EH (cell line): Measurements from ENCODE around the gene PAXX.

ENCODE experiments used
- DNase-seq: peaks from one replicate; pipeline ENCODE4 v3.0.0-alpha.2; 2015; ENCODE audit warnings: low read depth

PAXX gene, protein sequence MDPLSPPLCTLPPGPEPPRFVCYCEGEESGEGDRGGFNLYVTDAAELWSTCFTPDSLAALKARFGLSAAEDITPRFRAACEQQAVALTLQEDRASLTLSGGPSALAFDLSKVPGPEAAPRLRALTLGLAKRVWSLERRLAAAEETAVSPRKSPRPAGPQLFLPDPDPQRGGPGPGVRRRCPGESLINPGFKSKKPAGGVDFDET

DNA sequence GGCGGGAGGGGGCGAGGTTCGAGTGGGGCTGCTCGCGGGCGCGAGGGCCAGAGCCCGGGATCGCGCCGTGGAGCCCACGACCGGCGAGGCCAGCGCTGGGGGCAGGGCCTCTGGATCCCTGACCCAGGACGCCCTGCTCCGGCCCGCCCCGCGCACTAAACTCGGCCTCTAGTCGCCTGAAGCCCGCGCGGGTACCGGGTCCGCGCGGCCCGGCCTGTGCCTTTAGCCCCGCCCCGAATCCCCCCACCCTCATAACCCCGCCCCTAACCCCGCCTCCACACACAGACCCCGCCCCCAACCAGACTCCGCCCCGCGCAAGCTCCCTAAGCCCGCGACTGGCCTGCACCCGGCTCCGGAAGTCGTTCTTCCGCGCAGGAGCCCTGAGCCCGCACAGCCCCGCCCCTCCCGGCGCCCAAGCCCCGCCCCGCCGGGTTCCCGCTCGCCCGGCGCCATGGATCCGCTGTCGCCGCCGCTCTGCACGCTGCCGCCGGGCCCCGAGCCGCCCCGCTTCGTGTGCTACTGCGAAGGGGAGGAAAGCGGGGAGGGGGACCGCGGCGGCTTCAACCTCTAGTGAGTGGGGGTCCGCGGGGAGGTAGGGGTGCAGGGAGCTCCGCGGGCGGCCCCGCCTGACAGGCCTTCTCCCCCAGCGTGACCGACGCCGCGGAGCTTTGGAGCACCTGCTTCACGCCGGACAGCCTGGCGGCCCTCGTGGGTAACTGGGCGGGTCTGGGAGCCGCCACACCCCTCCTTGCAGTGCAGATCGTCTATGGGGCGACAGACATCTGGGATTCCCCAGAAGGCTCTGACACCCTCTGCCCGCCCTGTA, at the start of gene PAXX:
PAXX (plus strand) TSS at position 430 of the 826 bp plus-strand sequence; CDS start at position 452, 22 bp downstream.
- DNase-seq: peak; percentile 90

DNA sequence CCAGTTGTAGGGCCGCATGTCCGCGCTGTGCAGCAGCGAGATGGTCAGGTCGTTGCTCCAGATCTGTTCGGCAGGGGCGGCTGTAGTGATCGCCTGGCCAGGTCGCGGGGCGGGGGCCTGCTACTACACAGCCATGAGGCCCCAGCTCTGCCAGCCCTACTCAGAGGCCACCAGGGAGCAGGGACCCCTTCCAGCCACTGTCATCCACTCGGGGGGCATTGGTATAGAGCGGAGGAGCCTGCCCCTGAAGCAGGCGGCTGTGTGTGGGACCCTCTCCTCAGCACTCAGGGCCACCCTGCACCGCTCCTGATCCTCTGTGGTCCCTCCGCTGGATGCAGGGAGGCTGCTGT, 49.4 kb upstream of the PAXX start:
- no peak for DNase-seq

DNA sequence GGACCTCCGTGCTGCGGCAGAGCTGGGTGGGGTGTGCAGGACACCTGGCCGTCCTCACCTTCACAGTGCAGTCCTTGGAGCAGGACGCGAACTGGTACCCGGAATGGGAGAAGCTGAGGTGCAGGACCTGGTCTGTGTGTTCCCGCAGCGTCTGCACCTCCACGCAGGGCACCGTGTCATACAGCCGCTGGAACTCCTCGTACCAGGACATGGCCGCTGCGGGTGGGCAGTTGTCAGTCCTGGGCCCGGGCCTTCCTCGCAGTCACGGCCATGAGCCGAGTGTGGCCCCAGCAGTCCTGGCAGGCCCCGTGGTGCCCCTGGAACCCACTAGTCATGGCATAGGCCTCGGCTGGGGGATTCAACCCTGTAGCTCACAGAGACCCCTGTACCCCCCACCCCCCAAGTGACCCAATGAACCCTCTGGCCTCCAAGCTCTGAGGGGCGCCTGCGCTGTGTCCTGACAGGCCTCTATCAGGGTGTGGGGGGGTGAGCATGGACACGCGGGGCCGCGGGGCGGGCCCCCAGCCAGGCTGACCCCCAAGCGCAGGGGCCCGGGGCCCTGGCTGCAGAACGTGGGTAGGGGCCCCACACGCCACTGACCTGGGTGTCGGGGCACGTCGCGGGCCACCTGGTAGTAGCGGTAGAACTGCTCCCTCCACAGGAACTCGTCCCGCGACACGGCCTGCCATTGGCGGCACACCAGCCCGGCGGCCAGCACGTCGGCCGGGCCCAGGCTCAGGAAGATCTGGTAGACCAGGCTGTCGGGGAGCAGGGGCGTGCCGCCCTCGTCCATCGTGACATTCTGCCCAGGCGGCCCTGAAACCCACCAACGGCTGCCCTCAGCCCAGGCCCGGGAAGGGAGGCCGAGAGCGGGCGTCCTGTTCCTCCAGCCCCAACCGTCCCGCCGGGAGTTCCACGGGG, 48.7 kb upstream of the PAXX start:
- no peak for DNase-seq

DNA sequence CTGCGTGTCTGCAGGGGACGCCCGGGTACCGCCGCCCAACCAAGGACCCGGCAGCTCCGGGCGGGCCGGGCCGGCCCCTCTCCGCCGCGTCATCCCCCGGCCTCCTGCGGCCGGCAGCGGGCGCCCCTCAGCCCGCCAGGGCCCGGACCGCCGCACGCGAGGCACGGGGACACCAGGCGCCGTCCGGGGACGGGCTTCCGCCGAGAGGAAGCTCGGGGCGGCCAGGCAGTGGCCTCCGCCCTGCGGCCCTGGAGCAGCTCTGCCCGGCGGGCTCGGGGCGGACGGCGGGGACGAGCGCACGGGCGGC, 48.1 kb upstream of the PAXX start:
- DNase-seq: peak; percentile 69

DNA sequence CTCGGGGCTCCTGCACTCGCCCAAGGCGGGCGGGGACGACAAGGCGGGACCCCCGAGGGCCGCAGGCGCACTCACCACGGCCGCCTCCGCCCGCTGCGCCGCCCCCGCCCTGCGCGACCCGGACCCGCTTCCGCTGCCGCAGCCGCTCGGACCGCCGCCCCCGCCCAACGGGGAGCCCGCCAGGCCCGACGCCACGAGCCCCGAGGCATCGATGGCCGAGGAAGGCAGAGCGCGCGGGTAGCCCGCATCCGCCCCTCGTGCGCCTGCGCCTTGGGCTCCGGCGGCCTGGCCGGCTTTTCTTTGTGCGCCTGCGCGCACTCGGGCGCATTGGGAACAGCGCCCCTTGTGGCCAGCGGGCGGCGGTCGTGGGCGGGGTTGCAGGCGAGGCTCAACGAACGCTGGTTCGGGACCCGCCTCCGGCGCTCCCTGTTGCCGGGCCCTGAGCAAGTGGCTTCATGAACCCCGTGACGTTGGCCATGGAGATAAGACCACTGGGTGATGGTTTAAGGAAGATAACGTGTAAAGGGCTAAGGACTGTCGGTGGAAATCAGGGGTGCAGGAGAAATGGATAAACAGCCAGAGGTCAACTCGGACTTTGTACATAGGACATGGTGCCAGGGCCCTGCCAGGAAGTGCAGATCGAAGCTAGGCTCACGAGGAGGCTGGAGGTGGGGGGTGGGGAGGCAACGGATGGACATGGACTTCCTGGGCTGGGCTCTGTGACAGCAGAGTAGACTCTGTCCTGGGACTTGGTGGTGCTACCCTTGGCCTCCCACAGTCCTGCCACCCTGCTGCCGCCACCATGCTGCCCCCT, 47.5 kb upstream of the PAXX start, which contains the start of the genes C8G and FBXW5:
C8G (plus strand) TSS at position 725 of the 814 bp plus-strand sequence; CDS start at position 803, 78 bp downstream.
FBXW5 (minus strand) TSS at position 220 of the 814 bp plus-strand sequence. CDS start 655 bp downstream, outside the sequence.
- peak; percentile 92 for DNase-seq

DNA sequence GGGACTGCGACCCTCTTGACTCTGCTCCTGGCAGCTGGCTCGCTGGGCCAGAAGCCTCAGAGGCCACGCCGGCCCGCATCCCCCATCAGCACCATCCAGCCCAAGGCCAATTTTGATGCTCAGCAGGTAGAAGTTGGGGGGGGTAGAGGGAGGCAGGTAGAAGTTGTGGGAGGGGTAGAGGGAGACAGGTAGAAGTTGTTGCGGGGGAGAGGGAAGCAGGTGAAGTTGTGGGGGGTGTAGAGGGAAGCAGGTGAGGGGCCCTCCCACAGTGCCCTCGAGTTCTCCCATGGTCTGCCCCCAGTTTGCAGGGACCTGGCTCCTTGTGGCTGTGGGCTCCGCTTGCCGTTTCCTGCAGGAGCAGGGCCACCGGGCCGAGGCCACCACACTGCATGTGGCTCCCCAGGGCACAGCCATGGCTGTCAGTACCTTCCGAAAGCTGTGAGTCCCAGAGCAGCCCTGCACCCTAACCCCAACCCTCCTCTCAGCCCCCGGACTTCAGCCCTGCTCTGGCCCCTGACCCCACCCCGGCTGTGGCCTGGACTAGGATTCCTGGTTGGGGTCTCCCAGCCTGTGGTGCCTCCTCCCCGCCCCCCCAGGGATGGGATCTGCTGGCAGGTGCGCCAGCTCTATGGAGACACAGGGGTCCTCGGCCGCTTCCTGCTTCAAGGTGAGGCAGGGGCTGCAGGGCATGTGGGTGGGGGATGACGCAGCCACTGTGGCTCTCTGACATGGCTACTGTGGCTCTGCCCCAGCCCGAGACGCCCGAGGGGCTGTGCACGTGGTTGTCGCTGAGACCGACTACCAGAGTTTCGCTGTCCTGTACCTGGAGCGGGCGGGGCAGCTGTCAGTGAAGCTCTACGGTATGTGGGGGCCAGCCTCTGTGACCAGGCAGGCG, 46.6 kb upstream of the PAXX start:
- no peak for DNase-seq

DNA sequence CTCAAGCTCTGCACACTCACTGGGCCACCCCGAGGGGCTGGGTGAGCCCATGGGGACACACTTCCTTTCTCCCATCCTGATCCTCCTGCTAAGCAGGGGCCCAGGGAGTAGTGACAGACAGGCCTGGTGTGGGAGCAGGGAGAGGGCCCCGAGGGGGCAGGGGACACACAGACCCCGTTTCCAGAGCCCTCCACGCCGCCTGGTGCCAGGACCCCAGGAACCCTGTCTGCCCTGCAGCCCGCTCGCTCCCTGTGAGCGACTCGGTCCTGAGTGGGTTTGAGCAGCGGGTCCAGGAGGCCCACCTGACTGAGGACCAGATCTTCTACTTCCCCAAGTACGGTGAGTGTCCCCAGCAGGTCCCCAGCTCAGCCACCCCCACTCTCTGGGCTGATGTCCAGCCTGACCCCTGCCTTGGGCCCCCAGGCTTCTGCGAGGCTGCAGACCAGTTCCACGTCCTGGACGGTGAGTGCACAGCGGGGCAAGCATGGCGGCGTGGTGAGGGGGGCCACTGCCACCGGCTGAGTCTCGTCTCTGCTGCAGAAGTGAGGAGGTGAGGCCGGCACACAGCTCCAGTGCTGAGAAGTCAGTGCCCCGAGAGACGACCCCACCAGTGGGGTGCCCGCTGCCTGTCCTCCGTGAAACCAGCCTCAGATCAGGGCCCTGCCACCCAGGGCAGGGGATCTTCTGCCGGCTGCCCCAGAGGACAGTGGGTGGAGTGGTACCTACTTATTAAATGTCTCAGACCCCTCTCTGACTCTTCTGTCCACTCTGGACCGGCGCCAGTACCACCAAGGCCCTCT, 45.8 kb upstream of the PAXX start:
- DNase-seq: no peak

DNA sequence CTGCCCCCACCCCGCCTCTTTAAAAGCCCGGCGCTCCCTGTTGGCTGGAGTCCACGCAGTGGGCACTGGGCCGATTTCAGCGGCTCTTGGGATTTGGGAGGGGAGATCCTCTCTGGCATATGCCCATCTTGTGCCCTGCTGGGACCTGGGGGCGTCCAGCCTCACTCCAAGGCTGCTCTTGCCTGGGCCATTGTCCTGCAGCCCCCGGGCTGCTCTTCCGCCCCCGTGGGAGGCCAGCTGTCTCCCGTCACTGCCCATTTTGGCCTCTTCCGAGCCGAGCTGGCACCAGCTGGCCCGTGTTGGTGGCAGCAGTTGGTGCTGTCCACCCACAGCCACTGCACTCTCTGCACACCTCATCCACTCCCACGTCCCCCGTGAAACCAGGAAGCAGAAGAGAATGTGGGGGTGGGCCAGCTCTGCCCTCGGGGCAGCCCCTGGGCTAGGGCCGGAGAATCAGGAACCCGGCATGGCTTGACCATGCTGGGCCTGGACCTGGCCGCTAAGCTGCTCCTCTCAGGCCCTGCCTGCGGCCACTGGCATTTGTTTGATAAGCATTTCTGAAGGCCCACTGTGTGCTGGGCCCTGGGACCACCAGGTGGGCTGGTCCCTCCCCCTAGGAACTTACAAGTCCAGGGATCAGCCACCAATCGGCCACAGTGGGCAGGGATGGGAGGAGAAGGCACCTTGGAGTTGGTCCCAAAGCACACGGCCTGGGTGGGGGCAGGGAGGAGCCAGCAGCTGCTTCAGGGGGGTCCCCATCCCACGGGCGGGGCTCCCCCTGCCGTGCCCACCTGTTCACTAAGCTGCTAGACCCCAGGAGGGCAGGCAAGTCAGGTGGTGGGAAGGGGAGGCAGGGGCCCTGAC, 45.0 kb upstream of the PAXX start:
- no peak for DNase-seq

DNA sequence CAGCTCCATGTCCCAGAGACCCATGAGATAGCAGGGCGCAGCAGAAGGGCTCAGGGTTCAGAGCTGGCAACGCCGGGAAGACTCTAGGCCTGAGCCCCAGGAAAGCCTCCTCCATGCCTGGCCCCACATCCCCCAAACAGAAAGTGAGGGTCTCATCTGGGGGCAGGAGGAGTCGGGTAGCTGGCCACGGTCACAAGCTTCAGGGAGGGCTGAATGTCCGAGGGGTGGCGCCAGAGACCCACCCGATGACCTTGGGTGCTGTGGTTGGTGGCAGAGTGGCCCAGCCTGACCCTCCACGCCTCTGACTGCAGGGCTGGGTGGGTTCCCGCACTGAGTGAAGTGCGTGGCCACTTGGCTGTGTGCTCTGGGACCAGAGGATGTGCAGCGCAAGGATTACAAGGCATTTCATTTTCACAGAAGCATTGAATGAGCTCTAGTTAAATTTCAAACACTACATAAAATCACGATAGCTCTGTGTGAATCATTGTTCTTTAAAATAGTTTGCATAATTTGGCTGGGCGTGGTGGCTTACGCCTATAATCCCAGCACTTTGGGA, 44.2 kb upstream of the PAXX start:
- DNase-seq: peak; percentile 51

DNA sequence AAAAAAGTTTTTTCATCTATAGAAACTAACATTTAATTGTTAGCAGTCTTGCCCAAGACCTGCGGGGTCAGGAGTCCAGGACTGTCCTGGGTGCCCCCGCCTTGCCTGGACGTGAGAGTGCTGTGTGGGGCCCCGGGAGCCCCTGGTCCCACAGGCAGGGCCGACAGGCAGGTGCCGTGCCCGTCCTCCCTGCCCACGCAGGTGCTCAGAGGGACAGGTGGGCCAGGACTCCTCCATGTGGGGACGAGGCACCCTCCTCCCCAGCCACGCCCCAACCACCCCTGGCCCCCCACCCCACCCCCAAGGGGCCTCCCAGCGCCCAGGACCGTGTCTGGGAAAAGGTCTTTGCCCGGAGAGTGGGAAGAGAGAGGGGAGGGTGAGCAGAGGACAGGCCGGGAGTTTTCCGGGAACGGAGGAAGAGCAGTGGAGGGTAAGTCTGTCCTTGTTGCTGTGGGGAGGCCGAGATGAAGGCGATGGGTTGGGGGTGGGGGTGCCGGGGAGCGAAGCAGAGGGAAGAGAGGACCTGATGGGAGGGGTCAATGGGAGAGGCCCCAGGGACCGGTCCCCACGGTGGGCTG, 42.9 kb upstream of the PAXX start:
- DNase-seq: no peak

DNA sequence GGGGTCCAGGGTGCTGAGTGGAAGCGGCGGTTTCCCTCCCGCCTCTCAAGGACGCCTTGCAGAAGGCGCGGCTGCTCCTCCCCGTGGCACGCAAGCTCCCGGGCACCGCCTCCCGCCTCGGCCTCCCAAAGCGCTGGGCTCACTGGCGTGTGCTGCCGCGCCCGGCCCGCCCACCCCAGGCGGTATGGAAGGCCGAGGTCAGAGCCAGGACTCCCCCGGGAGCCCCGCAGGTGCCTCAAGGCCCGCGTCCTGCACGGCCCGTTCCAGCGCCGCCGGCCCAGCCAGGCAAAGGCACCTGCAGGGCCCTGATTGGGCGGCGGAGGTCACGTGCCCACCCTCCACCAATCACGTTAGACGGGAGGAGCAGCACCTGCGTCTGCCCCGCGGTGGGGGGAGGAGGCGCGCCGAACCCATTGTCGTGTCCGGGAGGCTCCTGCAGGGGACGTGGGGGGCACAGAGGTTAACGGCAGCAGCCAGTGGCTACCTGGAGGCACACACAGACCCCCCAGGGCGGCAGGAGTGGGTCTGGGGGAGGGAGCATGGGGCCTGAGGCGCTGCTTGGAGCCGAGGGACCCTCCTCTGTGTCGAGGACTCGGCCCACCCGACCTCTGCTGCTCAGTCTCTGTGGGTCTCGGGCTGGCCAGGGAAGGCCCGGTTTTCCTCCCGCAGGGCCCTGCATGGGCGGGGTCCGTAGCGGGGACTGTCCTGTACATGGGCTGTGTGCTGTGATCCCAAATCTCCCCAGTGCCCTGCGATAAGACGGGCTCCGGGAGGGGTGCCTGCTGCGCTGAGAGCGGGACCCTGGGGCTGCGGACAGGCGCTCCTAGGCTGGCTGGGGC, 42.2 kb upstream of the PAXX start:
- peak; percentile 87 for DNase-seq

DNA sequence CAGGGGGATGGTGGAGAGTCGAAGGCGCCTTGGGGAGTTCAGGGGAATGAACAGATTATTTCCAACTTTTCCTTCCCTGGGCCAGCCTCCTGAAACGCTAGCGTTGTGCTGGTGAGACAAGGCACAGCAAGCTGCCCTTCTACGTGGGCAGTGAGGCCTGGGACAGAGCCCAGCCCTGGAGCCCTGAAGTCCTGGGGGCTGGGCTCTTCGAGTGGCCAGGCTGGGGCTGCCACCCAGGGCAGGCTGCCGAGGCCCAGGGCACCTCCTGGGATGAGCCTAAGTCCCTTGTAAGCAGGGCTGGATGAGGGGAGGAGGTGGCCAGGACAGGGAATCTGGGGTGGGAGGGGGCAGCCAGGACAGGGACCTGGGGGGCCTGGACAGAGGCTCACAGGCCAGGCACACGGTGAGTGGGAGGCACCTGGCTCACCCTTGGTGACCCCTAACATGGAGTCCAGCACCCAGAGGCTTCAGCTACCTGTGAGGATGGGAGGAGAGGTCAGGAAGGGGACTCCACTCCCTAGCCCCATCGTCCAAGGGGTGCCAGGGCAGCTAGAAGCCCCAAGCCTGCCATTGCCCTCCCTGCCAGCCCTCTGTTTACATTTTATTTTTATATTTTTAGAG, 41.5 kb upstream of the PAXX start:
- DNase-seq: peak; percentile 7

DNA sequence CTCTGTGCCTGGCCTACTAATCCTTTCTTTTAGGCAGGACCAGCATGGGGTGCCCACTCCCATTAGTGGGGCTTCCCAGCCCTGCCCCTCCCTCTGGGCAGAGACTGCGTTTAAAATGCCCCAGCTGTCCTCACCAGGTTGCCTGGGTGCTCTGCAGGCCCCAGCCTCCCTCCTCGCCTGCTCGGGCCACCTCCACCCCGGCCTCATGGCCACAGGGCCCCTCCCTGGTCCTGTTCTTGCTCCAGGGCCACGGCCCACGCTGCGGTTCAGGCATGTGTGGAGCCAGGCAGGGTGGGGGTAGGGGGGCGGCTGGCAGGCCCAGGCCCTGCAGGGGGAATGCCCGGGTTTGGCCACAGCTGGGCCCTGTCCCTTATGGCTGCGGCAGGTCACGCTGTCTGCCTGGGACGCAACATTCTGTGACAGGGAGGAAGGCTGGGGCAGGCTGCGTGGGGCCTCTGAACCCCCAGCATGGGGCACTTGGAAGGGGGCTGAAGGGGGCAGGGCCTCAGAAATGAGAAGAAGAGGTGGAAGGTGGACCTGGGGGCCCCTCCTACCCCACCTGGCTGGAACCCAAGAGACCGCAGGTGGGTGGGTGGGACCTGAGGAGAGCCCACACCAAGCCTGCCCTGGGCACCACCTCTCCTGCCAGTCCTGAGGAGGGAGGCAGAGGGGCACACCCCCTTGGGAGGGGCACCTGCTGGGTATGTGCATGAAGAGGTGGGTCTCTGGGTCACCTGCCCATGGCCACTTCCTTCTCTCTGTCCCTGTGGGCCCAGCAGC, 40.5 kb upstream of the PAXX start, which contains the start of gene LCN12:
LCN12 (plus strand) TSS at position 733 of the 780 bp plus-strand sequence. CDS start 55 bp downstream, outside the sequence.
- DNase-seq: no peak

DNA sequence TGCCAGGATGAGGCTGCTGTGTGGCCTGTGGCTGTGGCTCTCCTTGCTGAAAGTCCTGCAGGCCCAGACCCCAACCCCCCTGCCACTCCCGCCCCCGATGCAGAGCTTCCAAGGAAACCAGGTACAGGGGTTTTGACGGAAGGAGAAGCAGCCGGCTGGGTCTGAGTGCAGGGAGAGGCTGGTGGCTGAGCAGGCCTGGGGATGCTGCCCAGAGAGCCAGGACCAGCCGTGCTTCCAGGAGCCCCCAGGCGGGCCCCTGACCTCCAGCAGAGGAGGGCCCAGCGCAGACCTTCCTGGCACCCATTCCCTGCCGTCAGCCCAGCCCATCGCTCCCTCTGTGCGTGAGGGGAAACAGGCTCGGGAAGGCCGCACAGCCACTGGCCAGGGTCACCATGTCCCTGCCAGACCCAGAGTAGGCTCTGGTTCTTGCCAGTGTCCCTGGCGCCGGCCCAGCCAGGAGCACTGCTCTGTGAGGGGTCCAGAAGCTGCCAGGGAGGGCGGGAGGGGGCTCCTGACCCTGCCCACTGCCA, 39.8 kb upstream of the PAXX start:
- no peak for DNase-seq
